Non-pigmented ciliary epithelial cell (primary cell): ENCODE results near the gene MRPL44.

ENCODE experiments used
- DNase-seq: peaks from one replicate; pipeline ENCODE4 v3.0.0-alpha.2; 2010; ENCODE audit warnings: low read depth

MRPL44 gene

GRCh38 chr2:224009605-224010315 lies 52.5 kb downstream of the MRPL44 start:
- DNase-seq = no peak

DNA sequence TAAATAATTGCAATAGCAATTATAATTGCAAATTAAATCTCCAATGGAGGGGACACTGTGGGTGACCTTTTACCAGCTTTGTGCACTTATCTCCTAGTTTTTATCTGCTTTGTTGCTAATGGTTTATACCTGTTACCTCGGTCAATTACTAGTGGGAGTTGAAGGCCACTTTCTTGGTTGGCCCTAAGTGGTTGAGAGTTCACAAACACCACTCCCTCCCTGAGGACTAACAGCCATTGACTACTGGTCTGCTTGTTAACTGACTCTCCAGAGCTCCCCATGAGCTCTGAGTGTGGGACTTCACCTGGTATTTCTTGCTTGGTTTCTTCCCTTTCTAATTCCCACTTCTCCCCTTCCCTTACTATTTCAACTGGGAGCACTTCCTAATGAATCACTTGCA lies 54.6 kb downstream of the MRPL44 start:
- DNase-seq = no peak

- no peak for DNase-seq
Observed at GRCh38 chr2:224014336-224014735, 57.1 kb downstream of the MRPL44 start.

DNA sequence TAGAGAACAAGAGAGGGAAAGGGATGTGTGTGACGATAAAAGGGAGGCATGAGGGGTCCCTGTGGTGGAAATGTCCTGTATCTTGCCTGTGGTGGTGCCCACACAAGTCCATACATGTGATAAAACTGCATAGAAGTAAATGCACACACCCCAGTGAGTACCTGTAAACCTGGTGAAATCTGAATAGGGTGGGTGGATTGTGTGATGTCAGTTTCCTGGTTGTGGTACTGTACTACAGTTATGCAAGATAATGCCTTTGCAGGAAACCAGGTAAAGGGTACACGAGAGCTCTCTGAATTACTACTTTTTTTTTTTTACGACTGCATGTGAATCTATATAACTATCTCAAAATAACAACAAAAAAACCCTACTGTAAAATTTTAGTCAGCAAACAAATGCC lies 59.7 kb downstream of the MRPL44 start:
- no peak for DNase-seq
